GM12878 (cell line): ENCODE measurements around the gene METTL21A. TPM values are rescaled to one million over a fixed set of nuclear protein-coding genes. Genes with fewer than 3 reads are reported as not detected.

Experiments used
- ATAC-seq: fragments of 200-7000 bp; cut with Tn5 transposase; 3 replicates; pipeline ENCODE4 v1.9.1; 2020; ENCODE audit warnings: mild to moderate bottlenecking, moderate library complexity
- BruUV-seq: library from RNA; stranded (reverse); fragments of 400-500 nt; replicated peaks from 2 replicates; lab custom pipeline; 2021; lab: Mats Ljungman, UMichigan
- CTCF ChIA-PET: fragments of 300-600 bp; sonication (Branson Sonifier 250); formaldehyde crosslinking; extraction: SDS; loops from one replicate; lab custom pipeline; 2021; ENCODE audit warnings: inconsistent platforms; lab: Yijun Ruan, JAX
- POLR2A ChIA-PET: fragments of 350-600 bp; formaldehyde crosslinking; extraction: SDS; loops from one replicate; lab custom pipeline; 2021; ENCODE audit warnings: inconsistent platforms; lab: Charles Lee
- RAD21 ChIA-PET: fragments of 300-600 bp; sonication (Branson Sonifier 250); formaldehyde crosslinking; loops from one replicate; lab custom pipeline; 2023; ENCODE audit warnings: antibody characterized with exemption; ENCODE audit not compliant: unreplicated experiment; lab: Charles Lee
- SMC1A ChIA-PET: fragments of 300-600 bp; sonication (Branson Sonifier 250); formaldehyde crosslinking; loops from one replicate; lab custom pipeline; 2023; ENCODE audit not compliant: unreplicated experiment, uncharacterized antibody; lab: Charles Lee
- DNase-seq: peaks from one replicate; pipeline ENCODE4 v3.0.0-alpha.2; 2011; ENCODE audit warnings: low read depth, low spot score
- FAIRE-seq: peaks from 3 replicates; lab custom pipeline; 2011; peaks lifted over from hg19 to GRCh38; lab: Jason Lieb, UNC
- H2AFZ ChIP-seq: 2 replicates; pipeline ENCODE4 v1.6.0; 2011; ENCODE audit warnings: low read depth, low read length, control low read depth; ENCODE audit not compliant: control insufficient read depth
- H3K27ac ChIP-seq: 2 replicates; pipeline ENCODE4 v1.5.1; 2011; ENCODE audit warnings: control low read depth; ENCODE audit not compliant: control insufficient read depth, insufficient read depth
- H3K27me3 ChIP-seq, 2 experiments: replicated peaks in 1 of 2; 2 replicates each; pipeline versions ENCODE4 v1.6.0 to v1.6.1; 2011; ENCODE audit warnings: low read length in 1 of 2; ENCODE audit not compliant: control insufficient read depth in 2 of 2, insufficient read depth in 2 of 2
- H3K36me3 ChIP-seq, 2 experiments: 2 replicates each; pipeline ENCODE4 v1.5.1; 2011; ENCODE audit warnings: low read length in 1 of 2; ENCODE audit not compliant: control insufficient read depth in 2 of 2, insufficient read depth in 2 of 2
- H3K4me1 ChIP-seq: 2 replicates; pipeline ENCODE4 v1.6.1; 2011; ENCODE audit warnings: mild to moderate bottlenecking, low read length, moderate library complexity, mixed read lengths; ENCODE audit not compliant: control insufficient read depth, insufficient read depth
- H3K4me2 ChIP-seq: 2 replicates; pipeline ENCODE4 v1.6.0; 2011; ENCODE audit warnings: control low read depth; ENCODE audit not compliant: control insufficient read depth, insufficient read depth
- H3K4me3 ChIP-seq: fragments of 200-600 bp; sonication (generic); 2 replicates; pipeline ENCODE4 v1.5.1; 2016
- H3K79me2 ChIP-seq: 2 replicates; pipeline ENCODE4 v1.6.0; 2011; ENCODE audit warnings: low read length; ENCODE audit not compliant: control insufficient read depth, insufficient read depth
- H3K9ac ChIP-seq: 2 replicates; pipeline ENCODE4 v1.8.0; 2011; ENCODE audit warnings: low read length, control low read depth, mixed read lengths; ENCODE audit not compliant: control insufficient read depth, insufficient read depth
- H3K9me3 ChIP-seq: replicated peaks from 3 replicates; pipeline ENCODE4 v1.5.1; 2011; ENCODE audit warnings: mild to moderate bottlenecking, low read length; ENCODE audit not compliant: control insufficient read depth, insufficient read depth
- H4K20me1 ChIP-seq: 2 replicates; pipeline ENCODE4 v1.6.0; 2011; ENCODE audit not compliant: control insufficient read depth, insufficient read depth
- NRF1 ChIP-seq: conservative IDR thresholded peaks from 2 replicates; pipeline ENCODE4 v1.6.1; 2011; ENCODE audit warnings: mild to moderate bottlenecking, low read depth, low read length, improper control_type of control experiment
- PAX8 ChIP-seq: fragments of 450-650 bp; IDR thresholded peaks from 2 replicates; pipeline ENCODE4 v1.6.1; 2017; ENCODE audit warnings: mild to moderate bottlenecking, moderate library complexity
- RB1 ChIP-seq: fragments of 450-650 bp; formaldehyde crosslinking; IDR thresholded peaks from 2 replicates; pipeline ENCODE4 v1.6.1; 2017; ENCODE audit warnings: mild to moderate bottlenecking, borderline replicate concordance
- SP1 ChIP-seq: IDR thresholded peaks from one replicate; pipeline ENCODE4 v1.6.1; 2011; ENCODE audit warnings: low read depth, low read length
- ZNF24 ChIP-seq: fragments of 450-650 bp; IDR thresholded peaks from 2 replicates; pipeline ENCODE4 v1.6.1; 2017; ENCODE audit warnings: antibody characterized with exemption, mild to moderate bottlenecking
- WGBS: methylation state at CpG from one replicate; pipeline ENCODE4 v1.1.6; 2016; ENCODE audit warnings: low lambda C conversion rate; ENCODE audit not compliant: insufficient replicate concordance, insufficient coverage; ENCODE audit errors: missing lambda C conversion rate; 5-methylcytosine and 5-hydroxymethylcytosine counted together
- in situ Hi-C: fragments of 300-500 bp; cut with MboI; formaldehyde crosslinking; loops from 9 replicates; pipeline ENCODE4 v1.14.3; 2018; ENCODE audit warnings: mixed read lengths
- intact Hi-C: fragments of 100-400 bp; cut with micrococcal nuclease; formaldehyde crosslinking; loops from one replicate; pipeline ENCODE4 v1.14.2; 2022; ENCODE audit not compliant: unreplicated experiment
- polyA plus RNA-seq, 11 experiments: library from polyadenylated mRNA; depleted of rRNA in 4 of 11; unstranded in 6 of 11; stranded (reverse) in 5 of 11; fragments of >200 nt; fragmentation: Nextera tagmentation in 4 of 11; fragmentation: Illumina TruSeq in 1 of 11; extraction: Ambion mirVana in 4 of 11; extraction: Trizol in 1 of 11; gene quantifications; 1 replicate in 1 of 11; 2 replicates in 10 of 11; pipeline versions ENCODE4 v1.2.1 to v1.2.3, GENCODE V29; 2011 to 2016; ENCODE audit warnings: inconsistent platforms in 2 of 11, missing spikeins in 2 of 11, low read depth in 1 of 11
- total RNA-seq, 4 experiments: library from RNA; depleted of rRNA in 3 of 4; stranded (reverse); fragments of >200 nt in 3 of 4; fragmentation: Illumina TruSeq in 1 of 4; extraction: Trizol in 1 of 4; gene quantifications; 2 replicates each; pipeline versions ENCODE4 v1.2.1 to v1.2.3, GENCODE V29; 2013 to 2021
- TF ChIP-seq, protein P1 (sequence below): fragments of 150-350 bp; IDR thresholded peaks from 2 replicates; pipeline ENCODE4 v1.6.1; 2014; ENCODE audit warnings: mild to moderate bottlenecking, low read depth, low read length
- TF ChIP-seq, protein P2 (sequence below): fragments of 450-650 bp; IDR thresholded peaks from 2 replicates; pipeline ENCODE4 v1.6.1; 2017; ENCODE audit warnings: low read depth, mild to moderate bottlenecking, moderate library complexity
- TF ChIP-seq, protein P3 (sequence below): fragments of 450-650 bp; IDR thresholded peaks from 2 replicates; pipeline ENCODE4 v1.6.1; 2017; ENCODE audit warnings: mild to moderate bottlenecking, low read depth, inconsistent platforms; ENCODE audit not compliant: poor library complexity, severe bottlenecking
- TF ChIP-seq, protein P4 (sequence below): fragments of 450-650 bp; formaldehyde crosslinking; IDR thresholded peaks from 2 replicates; pipeline ENCODE4 v1.4.0; 2020; ENCODE audit warnings: mild to moderate bottlenecking, moderate library complexity

Gene METTL21A
- total and polyA plus RNA-seq, 10 of the 15 experiments (the other 5 are each of a cell fraction or from before 2014, with no cell fraction given), result 6.8 to 41.7 (median 27.8) TPM

DNA sequence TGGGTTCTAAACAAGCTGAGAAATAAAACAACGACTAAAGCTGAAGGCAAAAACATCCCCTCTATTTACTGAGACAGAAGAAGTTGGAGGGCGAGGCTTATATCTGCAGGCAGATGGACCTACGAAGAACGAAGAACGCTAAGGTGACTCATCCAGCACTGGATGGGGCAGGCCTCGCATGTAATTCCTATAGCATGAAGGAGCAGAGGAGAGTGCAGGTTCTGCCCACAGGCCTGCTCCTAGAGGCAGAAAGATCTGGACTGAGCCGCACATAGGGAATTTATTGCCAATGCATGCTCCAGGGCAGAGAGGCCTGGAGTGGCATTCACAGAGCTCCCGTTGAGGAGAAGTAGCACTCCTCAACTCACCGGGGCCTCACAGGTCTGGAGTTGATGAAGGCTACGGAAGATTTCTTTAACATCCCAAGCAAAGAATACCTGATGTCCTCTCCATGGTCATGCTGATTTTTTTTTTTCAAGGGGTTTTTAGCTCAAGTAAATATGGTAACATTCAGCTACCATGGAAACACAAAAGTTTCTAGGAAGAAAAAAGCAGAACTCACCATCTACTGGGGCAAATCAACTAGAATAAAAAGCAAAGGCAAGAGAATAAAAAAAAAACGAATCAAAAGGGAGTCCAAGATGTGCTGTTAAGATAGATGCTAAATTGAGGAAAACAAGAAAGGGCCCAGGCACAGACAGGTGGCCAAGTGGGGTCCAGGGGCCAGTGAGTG, 10.4 kb upstream of the METTL21A start (continued):
- TF ChIP-seq, protein P1, sequence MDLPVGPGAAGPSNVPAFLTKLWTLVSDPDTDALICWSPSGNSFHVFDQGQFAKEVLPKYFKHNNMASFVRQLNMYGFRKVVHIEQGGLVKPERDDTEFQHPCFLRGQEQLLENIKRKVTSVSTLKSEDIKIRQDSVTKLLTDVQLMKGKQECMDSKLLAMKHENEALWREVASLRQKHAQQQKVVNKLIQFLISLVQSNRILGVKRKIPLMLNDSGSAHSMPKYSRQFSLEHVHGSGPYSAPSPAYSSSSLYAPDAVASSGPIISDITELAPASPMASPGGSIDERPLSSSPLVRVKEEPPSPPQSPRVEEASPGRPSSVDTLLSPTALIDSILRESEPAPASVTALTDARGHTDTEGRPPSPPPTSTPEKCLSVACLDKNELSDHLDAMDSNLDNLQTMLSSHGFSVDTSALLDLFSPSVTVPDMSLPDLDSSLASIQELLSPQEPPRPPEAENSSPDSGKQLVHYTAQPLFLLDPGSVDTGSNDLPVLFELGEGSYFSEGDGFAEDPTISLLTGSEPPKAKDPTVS, result no peak
- TF ChIP-seq, protein P2, sequence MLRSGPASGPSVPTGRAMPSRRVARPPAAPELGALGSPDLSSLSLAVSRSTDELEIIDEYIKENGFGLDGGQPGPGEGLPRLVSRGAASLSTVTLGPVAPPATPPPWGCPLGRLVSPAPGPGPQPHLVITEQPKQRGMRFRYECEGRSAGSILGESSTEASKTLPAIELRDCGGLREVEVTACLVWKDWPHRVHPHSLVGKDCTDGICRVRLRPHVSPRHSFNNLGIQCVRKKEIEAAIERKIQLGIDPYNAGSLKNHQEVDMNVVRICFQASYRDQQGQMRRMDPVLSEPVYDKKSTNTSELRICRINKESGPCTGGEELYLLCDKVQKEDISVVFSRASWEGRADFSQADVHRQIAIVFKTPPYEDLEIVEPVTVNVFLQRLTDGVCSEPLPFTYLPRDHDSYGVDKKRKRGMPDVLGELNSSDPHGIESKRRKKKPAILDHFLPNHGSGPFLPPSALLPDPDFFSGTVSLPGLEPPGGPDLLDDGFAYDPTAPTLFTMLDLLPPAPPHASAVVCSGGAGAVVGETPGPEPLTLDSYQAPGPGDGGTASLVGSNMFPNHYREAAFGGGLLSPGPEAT, result no peak
- TF ChIP-seq, protein P3, sequence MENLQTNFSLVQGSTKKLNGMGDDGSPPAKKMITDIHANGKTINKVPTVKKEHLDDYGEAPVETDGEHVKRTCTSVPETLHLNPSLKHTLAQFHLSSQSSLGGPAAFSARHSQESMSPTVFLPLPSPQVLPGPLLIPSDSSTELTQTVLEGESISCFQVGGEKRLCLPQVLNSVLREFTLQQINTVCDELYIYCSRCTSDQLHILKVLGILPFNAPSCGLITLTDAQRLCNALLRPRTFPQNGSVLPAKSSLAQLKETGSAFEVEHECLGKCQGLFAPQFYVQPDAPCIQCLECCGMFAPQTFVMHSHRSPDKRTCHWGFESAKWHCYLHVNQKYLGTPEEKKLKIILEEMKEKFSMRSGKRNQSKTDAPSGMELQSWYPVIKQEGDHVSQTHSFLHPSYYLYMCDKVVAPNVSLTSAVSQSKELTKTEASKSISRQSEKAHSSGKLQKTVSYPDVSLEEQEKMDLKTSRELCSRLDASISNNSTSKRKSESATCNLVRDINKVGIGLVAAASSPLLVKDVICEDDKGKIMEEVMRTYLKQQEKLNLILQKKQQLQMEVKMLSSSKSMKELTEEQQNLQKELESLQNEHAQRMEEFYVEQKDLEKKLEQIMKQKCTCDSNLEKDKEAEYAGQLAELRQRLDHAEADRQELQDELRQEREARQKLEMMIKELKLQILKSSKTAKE, result no peak

DNA sequence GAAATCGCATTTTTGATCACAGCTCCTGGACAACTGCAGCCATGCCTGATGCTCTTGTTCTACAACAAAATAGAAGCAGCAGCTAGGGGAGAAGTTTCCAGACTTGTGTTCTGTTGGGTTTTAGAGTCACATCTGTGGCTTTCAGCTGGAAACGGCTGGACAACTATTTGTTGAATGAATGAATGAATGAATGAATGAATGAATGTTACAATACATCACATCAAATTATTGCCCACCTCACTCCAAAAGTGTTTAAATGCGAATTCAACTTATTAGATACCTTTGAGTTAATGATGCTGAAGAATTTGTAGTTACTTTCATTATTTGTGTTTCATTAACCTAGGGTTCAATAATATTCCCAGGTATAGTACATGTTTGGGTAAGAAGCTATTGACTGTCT, 8.5 kb upstream of the METTL21A start:
- ChIA-PET CTCF (interaction anchor here (0.6 to 2.1 kb wide), 12 partner anchors 14 to 407 kb away, joined by 3 to 9 read pairs (median 4); no protein-coding TSS in a partner anchor), POLR2A (interaction anchor here (0.6 to 1.3 kb wide), 5 partner anchors 28 to 93 kb away, joined by 3 to 5 read pairs (median 3); no protein-coding TSS in a partner anchor), SMC1A (interaction anchor here (0.6 to 2.3 kb wide), 16 partner anchors 24 to 640 kb away, joined by 3 to 7 read pairs (median 3); no protein-coding TSS in a partner anchor), RAD21 (interaction anchor here (0.5 to 1.8 kb wide), 10 partner anchors 8 to 407 kb away, joined by 3 to 12 read pairs (median 3); partner anchors contain the start of genes CCNYL1 and METTL21A)
- FAIRE-seq, result no peak
- no peaks in the 10 kb centered on the region for H3K79me2 ChIP-seq
- H2AFZ ChIP-seq, result no peak overlapping the region
- DNase-seq, result no peak
- no TSS peak for BruUV-seq
- in situ Hi-C loops (no loop called here), intact Hi-C loops (no loop called here)
- no peaks in the 10 kb centered on the region for H3K27me3 ChIP-seq
- H3K4me3 ChIP-seq, result no peak overlapping the region
- no peaks in the 10 kb centered on the region for H4K20me1 ChIP-seq
- no peaks in the 10 kb centered on the region for H3K4me1 ChIP-seq
- no peak for ATAC-seq
- 16% methylated on average over 3 of the region's 3 CpGs for WGBS
- no peak overlapping the region for H3K4me2 ChIP-seq
- no peak overlapping the region for H3K9ac ChIP-seq
- H3K9me3 ChIP-seq, result no peaks in the 10 kb centered on the region
- TF ChIP-seq, protein P2, result no peak
- TF ChIP-seq PAX8 (no peak), SP1 (no peak), RB1 (no peak), NRF1 (no peak), ZNF24 (peak; percentile 93)
- TF ChIP-seq, protein P4, sequence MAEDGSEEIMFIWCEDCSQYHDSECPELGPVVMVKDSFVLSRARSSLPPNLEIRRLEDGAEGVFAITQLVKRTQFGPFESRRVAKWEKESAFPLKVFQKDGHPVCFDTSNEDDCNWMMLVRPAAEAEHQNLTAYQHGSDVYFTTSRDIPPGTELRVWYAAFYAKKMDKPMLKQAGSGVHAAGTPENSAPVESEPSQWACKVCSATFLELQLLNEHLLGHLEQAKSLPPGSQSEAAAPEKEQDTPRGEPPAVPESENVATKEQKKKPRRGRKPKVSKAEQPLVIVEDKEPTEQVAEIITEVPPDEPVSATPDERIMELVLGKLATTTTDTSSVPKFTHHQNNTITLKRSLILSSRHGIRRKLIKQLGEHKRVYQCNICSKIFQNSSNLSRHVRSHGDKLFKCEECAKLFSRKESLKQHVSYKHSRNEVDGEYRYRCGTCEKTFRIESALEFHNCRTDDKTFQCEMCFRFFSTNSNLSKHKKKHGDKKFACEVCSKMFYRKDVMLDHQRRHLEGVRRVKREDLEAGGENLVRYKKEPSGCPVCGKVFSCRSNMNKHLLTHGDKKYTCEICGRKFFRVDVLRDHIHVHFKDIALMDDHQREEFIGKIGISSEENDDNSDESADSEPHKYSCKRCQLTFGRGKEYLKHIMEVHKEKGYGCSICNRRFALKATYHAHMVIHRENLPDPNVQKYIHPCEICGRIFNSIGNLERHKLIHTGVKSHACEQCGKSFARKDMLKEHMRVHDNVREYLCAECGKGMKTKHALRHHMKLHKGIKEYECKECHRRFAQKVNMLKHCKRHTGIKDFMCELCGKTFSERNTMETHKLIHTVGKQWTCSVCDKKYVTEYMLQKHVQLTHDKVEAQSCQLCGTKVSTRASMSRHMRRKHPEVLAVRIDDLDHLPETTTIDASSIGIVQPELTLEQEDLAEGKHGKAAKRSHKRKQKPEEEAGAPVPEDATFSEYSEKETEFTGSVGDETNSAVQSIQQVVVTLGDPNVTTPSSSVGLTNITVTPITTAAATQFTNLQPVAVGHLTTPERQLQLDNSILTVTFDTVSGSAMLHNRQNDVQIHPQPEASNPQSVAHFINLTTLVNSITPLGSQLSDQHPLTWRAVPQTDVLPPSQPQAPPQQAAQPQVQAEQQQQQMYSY (CRISPR knock-in tag), result no peak
- H3K36me3 ChIP-seq, result no peaks in the 10 kb centered on the region
- no peak overlapping the region for H3K27ac ChIP-seq
